GM23338 (cell line): Measurements from ENCODE around the gene KRT15. TPM values are rescaled to one million over a fixed set of nuclear protein-coding genes. Genes with fewer than 3 reads are reported as not detected.

Experiments used
- ATAC-seq: fragments of 200-7000 bp; cut with Tn5 transposase; 3 replicates; pipeline ENCODE4 v1.9.1; 2020
- DNase-seq: peaks from one replicate; pipeline ENCODE4 v3.0.0-alpha.2; 2015; ENCODE audit warnings: low spot score
- H2AFZ ChIP-seq: fragments of 200-600 bp; sonication (generic); 2 replicates; pipeline ENCODE4 v1.8.0; 2016; ENCODE audit warnings: antibody characterized with exemption, mild to moderate bottlenecking, moderate library complexity
- H3F3A ChIP-seq: fragments of 200-600 bp; sonication (generic); replicated peaks from 2 replicates; pipeline ENCODE4 v1.8.0; 2017; ENCODE audit warnings: antibody characterized with exemption, mixed run types, low read depth
- H3K27ac ChIP-seq: fragments of 200-600 bp; sonication (generic); 2 replicates; pipeline ENCODE4 v1.6.1; 2016; ENCODE audit warnings: low read depth
- H3K27me3 ChIP-seq: fragments of 200-600 bp; sonication (generic); 2 replicates; pipeline ENCODE4 v1.8.0; 2016; ENCODE audit warnings: mild to moderate bottlenecking, mixed run types, moderate library complexity; ENCODE audit not compliant: insufficient read depth
- H3K36me3 ChIP-seq: fragments of 200-600 bp; sonication (generic); 2 replicates; pipeline ENCODE4 v1.8.0; 2016; ENCODE audit warnings: mild to moderate bottlenecking; ENCODE audit not compliant: insufficient read depth
- H3K4me1 ChIP-seq: fragments of 200-600 bp; sonication (generic); 2 replicates; pipeline ENCODE4 v1.8.0; 2016; ENCODE audit warnings: mild to moderate bottlenecking, moderate library complexity; ENCODE audit not compliant: insufficient read depth
- H3K4me2 ChIP-seq: fragments of 200-600 bp; sonication (generic); 2 replicates; pipeline ENCODE4 v1.7.1; 2017; ENCODE audit warnings: mixed run types
- H3K4me3 ChIP-seq: fragments of 200-600 bp; sonication (generic); 2 replicates; pipeline ENCODE4 v1.6.1; 2016; ENCODE audit warnings: mixed run types
- H3K79me2 ChIP-seq: fragments of 200-600 bp; sonication (generic); replicated peaks from 2 replicates; pipeline ENCODE4 v1.8.0; 2017; ENCODE audit warnings: mild to moderate bottlenecking; ENCODE audit not compliant: insufficient read depth
- H3K9me2 ChIP-seq: fragments of 200-600 bp; sonication (generic); 2 replicates; pipeline ENCODE4 v1.8.0; 2017; ENCODE audit not compliant: insufficient read depth
- H4K20me1 ChIP-seq: fragments of 200-600 bp; sonication (generic); replicated peaks from 2 replicates; pipeline ENCODE4 v1.8.0; 2017; ENCODE audit warnings: mild to moderate bottlenecking; ENCODE audit not compliant: insufficient read depth
- H3K27ac Mint-ChIP-seq: 2 replicates; pipeline ENCODE4 v1.8.0; 2020; ENCODE audit warnings: inconsistent platforms, mild to moderate bottlenecking, moderate library complexity, mixed read lengths
- H3K27me3 Mint-ChIP-seq: 3 replicates; pipeline ENCODE4 v1.8.0; 2022; ENCODE audit warnings: low read depth, mild to moderate bottlenecking, moderate library complexity, mixed read lengths, inconsistent platforms; ENCODE audit not compliant: insufficient read depth, poor library complexity
- H3K36me3 Mint-ChIP-seq: 3 replicates; pipeline ENCODE4 v1.8.0; 2021; ENCODE audit warnings: low read depth, mild to moderate bottlenecking, inconsistent platforms, moderate library complexity, mixed read lengths
- H3K4me1 Mint-ChIP-seq: 3 replicates; pipeline ENCODE4 v1.8.0; 2020; ENCODE audit warnings: mild to moderate bottlenecking, inconsistent platforms, mixed read lengths
- H3K4me3 Mint-ChIP-seq: 3 replicates; pipeline ENCODE4 v1.8.0; 2021; ENCODE audit warnings: moderate library complexity, mild to moderate bottlenecking, inconsistent platforms, mixed read lengths
- H3K9me3 Mint-ChIP-seq: 3 replicates; pipeline ENCODE4 v1.8.0; 2020; ENCODE audit warnings: moderate library complexity, mild to moderate bottlenecking, inconsistent platforms, mixed read lengths
- CREB1 ChIP-seq: fragments of 250-450 bp; sonication (Bioruptor Pico); IDR thresholded peaks from 2 replicates; pipeline ENCODE4 v1.5.0; 2020; ENCODE audit warnings: low read depth, mild to moderate bottlenecking, moderate library complexity
- CTCF ChIP-seq, 2 experiments: fragments of 200-600 bp in 1 of 2; sonication (generic) in 1 of 2; conservative IDR thresholded peaks; 2 replicates each; pipeline versions ENCODE4 v1.5.1 to v1.6.1; 2016 to 2017; ENCODE audit warnings: antibody characterized with exemption in 2 of 2, low read depth in 2 of 2, mild to moderate bottlenecking in 2 of 2, moderate library complexity in 1 of 2
- EZH2phosphoT487 ChIP-seq: fragments of 200-600 bp; sonication (generic); IDR thresholded peaks from one replicate; pipeline ENCODE4 v1.8.1; 2018; ENCODE audit warnings: antibody characterized with exemption; ENCODE audit not compliant: unreplicated experiment
- JUNB ChIP-seq: IDR thresholded peaks from one replicate; pipeline ENCODE4 v1.6.1; 2016; ENCODE audit warnings: antibody characterized with exemption; ENCODE audit not compliant: unreplicated experiment
- STAT1 ChIP-seq: IDR thresholded peaks from one replicate; pipeline ENCODE4 v1.6.1; 2016; ENCODE audit warnings: antibody characterized with exemption; ENCODE audit not compliant: unreplicated experiment
- ZNF114 ChIP-seq: fragments of 250-450 bp; sonication (Bioruptor Pico); IDR thresholded peaks from 2 replicates; pipeline ENCODE4 v1.5.0; 2020; ENCODE audit warnings: mild to moderate bottlenecking, moderate library complexity
- polyA plus RNA-seq: library from polyadenylated mRNA; unstranded; fragments of >200 nt; fragmentation: Nextera tagmentation; extraction: Ambion mirVana; gene quantifications from 2 replicates; pipeline ENCODE4 v1.2.1, GENCODE V29; 2016
- total RNA-seq: library from RNA; depleted of rRNA; stranded (reverse); fragments of >200 nt; shearing (Covaris generic); gene quantifications from 2 replicates; pipeline ENCODE4 v1.2.3, GENCODE V29; 2014
- TF ChIP-seq, protein P1 (sequence below): IDR thresholded peaks from one replicate; pipeline ENCODE4 v1.6.1; 2018; ENCODE audit warnings: antibody characterized with exemption; ENCODE audit not compliant: unreplicated experiment

KRT15 gene
- total and polyA plus RNA-seq, 2 experiments from 2014 or later = 0.03 TPM; not detected in 1

DNA sequence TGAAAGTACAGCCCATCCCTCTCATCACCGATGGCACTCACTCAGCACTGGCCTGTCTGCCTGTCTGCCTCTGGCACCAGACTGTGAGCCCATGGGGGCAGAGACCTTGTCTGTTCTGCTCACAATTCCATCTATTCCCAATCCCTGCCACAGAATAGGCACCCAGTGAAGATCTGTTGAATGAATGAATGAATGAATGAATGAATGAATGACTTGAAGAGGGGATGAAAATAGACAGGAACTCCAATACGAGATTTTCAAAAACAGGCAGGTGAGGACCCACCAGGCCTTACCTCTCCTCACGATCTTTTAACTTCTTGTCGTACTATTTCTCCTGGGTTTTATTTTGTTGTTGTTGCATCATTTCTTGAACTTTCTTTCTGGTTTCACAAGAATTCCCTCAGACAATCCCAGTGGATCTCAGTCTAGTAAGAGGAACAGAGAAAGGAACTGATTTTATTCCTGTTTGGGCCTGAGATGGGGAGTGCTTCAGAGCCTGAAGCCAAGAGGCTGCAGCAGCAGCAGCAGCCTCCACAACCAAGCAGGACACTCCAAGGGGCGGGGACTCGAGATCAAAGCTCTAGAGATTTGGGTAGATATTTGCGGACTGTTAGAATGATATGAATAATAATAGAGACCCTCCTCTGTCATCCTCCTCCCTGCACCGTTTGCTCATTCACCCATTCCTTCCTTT is 35.4 kb upstream of the KRT15 start:
- Histone ChIP-seq H4K20me1 (no peaks in the 10 kb centered on the region), H2AFZ (0 out of 2 replicates have a peak overlapping the region, but pooled peaks have one; percentile 35), H3K4me2 (no peak overlapping the region), H3K9me2 (no peaks in the 10 kb centered on the region), H3K36me3 (no peaks in the 10 kb centered on the region), H3K4me3 (no peak overlapping the region), H3K4me1 (no peaks in the 10 kb centered on the region; the same call in none of the 2 replicates), H3F3A (no peaks in the 10 kb centered on the region), H3K27me3 (no peaks in the 10 kb centered on the region), H3K27ac (no peak overlapping the region), H3K79me2 (no peaks in the 10 kb centered on the region)
- H3K27ac Mint-ChIP-seq = no peak overlapping the region
- peak; percentile 19; the same call in 1 of the 3 replicates for ATAC-seq
- no peak for TF ChIP-seq CTCF (conservative IDR thresholded peaks at IDR 0.05; ENCODE audit: low read depth in 2 of 2)
- TF ChIP-seq JUNB = no peak
- no peak for TF ChIP-seq EZH2phosphoT487
- no peaks in the 10 kb centered on the region for H3K9me3 Mint-ChIP-seq
- no peak overlapping the region for H3K4me3 Mint-ChIP-seq
- peak; percentile 41 for DNase-seq
- H3K4me1 Mint-ChIP-seq = peaks cover 12% of the 10 kb centered on the region
- no peaks in the 10 kb centered on the region for H3K36me3 Mint-ChIP-seq
- H3K27me3 Mint-ChIP-seq = peaks cover 22% of the 10 kb centered on the region

DNA sequence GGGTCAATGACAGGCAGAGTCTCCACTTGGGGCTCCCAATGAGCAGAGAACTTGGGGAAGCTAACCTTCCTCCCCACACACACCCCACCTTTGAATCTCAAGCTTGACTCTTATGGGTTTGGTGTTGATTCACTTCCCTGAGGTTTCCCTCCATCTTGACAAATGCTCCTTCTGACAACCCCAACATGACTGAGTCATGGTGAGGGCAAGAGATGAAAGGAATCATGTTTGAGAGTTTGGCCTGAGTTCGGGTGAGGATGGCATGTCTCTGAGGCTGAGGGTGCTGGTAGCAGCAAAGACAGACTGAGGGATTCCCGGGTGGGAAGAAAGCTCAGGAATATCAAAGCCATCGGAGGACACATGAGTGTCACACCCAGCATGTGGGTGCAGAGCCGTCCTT is 34.5 kb upstream of the KRT15 start:
- no peak overlapping the region for H3K27ac Mint-ChIP-seq
- Histone ChIP-seq H2AFZ (no peak overlapping the region), H4K20me1 (no peaks in the 10 kb centered on the region)
- no peak for TF ChIP-seq CTCF (conservative IDR thresholded peaks at IDR 0.05; ENCODE audit: low read depth in 2 of 2)
- TF ChIP-seq, protein P1, sequence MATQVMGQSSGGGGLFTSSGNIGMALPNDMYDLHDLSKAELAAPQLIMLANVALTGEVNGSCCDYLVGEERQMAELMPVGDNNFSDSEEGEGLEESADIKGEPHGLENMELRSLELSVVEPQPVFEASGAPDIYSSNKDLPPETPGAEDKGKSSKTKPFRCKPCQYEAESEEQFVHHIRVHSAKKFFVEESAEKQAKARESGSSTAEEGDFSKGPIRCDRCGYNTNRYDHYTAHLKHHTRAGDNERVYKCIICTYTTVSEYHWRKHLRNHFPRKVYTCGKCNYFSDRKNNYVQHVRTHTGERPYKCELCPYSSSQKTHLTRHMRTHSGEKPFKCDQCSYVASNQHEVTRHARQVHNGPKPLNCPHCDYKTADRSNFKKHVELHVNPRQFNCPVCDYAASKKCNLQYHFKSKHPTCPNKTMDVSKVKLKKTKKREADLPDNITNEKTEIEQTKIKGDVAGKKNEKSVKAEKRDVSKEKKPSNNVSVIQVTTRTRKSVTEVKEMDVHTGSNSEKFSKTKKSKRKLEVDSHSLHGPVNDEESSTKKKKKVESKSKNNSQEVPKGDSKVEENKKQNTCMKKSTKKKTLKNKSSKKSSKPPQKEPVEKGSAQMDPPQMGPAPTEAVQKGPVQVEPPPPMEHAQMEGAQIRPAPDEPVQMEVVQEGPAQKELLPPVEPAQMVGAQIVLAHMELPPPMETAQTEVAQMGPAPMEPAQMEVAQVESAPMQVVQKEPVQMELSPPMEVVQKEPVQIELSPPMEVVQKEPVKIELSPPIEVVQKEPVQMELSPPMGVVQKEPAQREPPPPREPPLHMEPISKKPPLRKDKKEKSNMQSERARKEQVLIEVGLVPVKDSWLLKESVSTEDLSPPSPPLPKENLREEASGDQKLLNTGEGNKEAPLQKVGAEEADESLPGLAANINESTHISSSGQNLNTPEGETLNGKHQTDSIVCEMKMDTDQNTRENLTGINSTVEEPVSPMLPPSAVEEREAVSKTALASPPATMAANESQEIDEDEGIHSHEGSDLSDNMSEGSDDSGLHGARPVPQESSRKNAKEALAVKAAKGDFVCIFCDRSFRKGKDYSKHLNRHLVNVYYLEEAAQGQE = no peak
- no peak for TF ChIP-seq CREB1 (CRISPR knock-in tag)
- no peak for TF ChIP-seq STAT1
- no peak for TF ChIP-seq ZNF114
- TF ChIP-seq EZH2phosphoT487 = no peak

More for the DNA sequence above, 34.5 kb upstream of the KRT15 start:
- no peak overlapping the region for H3K4me3 ChIP-seq
- no peak for ATAC-seq
- no peaks in the 10 kb centered on the region for H3F3A ChIP-seq
- Mint-ChIP-seq H3K4me3 (no peak overlapping the region), H3K27me3 (peaks cover 25% of the 10 kb centered on the region), H3K36me3 (no peaks in the 10 kb centered on the region), H3K4me1 (peaks cover 17% of the 10 kb centered on the region), H3K9me3 (no peaks in the 10 kb centered on the region)
- H3K27ac ChIP-seq = no peak overlapping the region
- H3K9me2 ChIP-seq = no peaks in the 10 kb centered on the region
- no peak overlapping the region for H3K4me2 ChIP-seq
- DNase-seq = no peak
- H3K4me1 ChIP-seq = peaks cover 5% of the 10 kb centered on the region
- H3K36me3 ChIP-seq = no peaks in the 10 kb centered on the region
- no peaks in the 10 kb centered on the region for H3K79me2 ChIP-seq
- no peaks in the 10 kb centered on the region for H3K27me3 ChIP-seq
